ENCODE measurements around the gene LMBR1L.
A peak's percentile ranks its signal among the peaks of the same experiment; 100 is the strongest.

DNA sequence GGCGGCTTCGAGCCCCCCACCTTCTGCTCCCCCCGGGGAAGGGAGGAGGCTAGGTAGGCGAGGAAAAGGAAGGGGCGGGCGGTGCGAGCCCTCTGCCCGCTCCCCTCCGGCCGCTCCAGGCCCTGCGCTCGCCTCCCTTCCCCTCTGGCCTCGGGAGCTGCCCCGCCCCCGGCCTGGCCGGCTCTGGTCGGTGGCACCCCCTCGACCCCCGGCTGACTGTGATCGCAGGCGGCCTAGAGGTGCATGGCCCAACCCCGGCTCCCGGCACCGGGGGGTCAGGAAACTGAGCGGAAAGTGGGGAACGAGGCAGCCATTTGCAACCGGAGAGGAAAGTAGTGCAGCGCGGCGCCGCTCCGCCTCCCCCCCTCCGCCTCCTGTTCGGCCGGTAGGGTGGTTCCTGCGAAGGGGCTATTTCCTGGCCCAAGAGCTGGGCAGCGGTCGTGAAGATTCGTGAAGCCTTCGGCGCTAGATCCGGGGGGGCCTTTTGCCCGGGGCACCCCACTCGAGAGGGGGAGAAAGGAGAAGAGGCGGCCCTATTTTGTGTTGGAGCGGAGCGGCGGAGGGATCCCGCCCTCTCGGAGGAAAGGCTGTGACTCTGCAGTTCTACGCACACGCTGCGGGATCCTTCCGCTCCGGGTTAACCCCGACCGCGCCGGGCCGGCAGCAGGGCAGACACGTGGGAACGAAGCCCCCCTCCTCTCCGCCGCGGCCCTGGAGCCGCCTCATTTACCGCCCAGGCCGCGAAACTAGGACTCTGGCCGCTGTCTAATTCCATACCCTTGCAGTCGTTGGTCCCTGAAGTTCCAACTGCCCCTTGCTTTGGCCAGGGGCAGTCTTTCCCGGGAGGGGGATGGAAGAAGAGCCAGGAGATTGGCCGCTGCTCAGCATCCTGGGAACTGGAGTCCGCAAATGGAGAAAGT lies 50.1 kb downstream of the LMBR1L start, which contains the start of gene KMT2D:
- TF ChIP-seq RFX5 (IDR thresholded peaks at IDR 0.05; ENCODE audit: borderline replicate concordance, low read depth, low read length): no peak
- TF ChIP-seq TCF12 (IDR thresholded peaks at IDR 0.05; ENCODE audit: low read depth, low read length): peak; percentile 60; the same call in 1 of the 2 replicates
- TF ChIP-seq TAF1 (IDR thresholded peaks at IDR 0.05; ENCODE audit: low read depth, low read length): peak; percentile 97
- no peak for TF ChIP-seq EZH2 (IDR thresholded peaks at IDR 0.05; ENCODE audit: low read depth, low read length, severe bottlenecking)
- TF ChIP-seq, protein P1, sequence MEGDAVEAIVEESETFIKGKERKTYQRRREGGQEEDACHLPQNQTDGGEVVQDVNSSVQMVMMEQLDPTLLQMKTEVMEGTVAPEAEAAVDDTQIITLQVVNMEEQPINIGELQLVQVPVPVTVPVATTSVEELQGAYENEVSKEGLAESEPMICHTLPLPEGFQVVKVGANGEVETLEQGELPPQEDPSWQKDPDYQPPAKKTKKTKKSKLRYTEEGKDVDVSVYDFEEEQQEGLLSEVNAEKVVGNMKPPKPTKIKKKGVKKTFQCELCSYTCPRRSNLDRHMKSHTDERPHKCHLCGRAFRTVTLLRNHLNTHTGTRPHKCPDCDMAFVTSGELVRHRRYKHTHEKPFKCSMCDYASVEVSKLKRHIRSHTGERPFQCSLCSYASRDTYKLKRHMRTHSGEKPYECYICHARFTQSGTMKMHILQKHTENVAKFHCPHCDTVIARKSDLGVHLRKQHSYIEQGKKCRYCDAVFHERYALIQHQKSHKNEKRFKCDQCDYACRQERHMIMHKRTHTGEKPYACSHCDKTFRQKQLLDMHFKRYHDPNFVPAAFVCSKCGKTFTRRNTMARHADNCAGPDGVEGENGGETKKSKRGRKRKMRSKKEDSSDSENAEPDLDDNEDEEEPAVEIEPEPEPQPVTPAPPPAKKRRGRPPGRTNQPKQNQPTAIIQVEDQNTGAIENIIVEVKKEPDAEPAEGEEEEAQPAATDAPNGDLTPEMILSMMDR (IDR thresholded peaks at IDR 0.05; ENCODE audit: control extremely low read depth in 1 of 3, insufficient read depth in 1 of 3, low read depth in 1 of 3, low read length in 3 of 3): no peak
- TF ChIP-seq CBX8 (IDR thresholded peaks at IDR 0.05; ENCODE audit: borderline replicate concordance, low read depth, low read length): no peak
- no peak for TF ChIP-seq SRF (IDR thresholded peaks at IDR 0.05; ENCODE audit: low read depth, low read length)
- peak; percentile 14 to 92 for TF ChIP-seq POLR2A (IDR thresholded peaks at IDR 0.05; ENCODE audit: control extremely low read depth in 1 of 2, low read depth in 2 of 2, low read length in 2 of 2)
- TF ChIP-seq POLR2AphosphoS5 (IDR thresholded peaks at IDR 0.05; ENCODE audit: low read depth, low read length): peak; percentile 61
- TF ChIP-seq, protein P2, sequence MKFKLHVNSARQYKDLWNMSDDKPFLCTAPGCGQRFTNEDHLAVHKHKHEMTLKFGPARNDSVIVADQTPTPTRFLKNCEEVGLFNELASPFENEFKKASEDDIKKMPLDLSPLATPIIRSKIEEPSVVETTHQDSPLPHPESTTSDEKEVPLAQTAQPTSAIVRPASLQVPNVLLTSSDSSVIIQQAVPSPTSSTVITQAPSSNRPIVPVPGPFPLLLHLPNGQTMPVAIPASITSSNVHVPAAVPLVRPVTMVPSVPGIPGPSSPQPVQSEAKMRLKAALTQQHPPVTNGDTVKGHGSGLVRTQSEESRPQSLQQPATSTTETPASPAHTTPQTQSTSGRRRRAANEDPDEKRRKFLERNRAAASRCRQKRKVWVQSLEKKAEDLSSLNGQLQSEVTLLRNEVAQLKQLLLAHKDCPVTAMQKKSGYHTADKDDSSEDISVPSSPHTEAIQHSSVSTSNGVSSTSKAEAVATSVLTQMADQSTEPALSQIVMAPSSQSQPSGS (IDR thresholded peaks at IDR 0.05; ENCODE audit: low read length): peak; percentile 78
- TF ChIP-seq CREB1 (IDR thresholded peaks at IDR 0.05): peak; percentile 94

Data from H1 (cell line).